ENCODE data around the gene AIF1L. TPM values are rescaled to one million over a fixed set of nuclear protein-coding genes. Genes with fewer than 3 reads are reported as not detected.
A peak's percentile ranks its signal among the peaks of the same experiment; 100 is the strongest.

AIF1L gene
- total RNA-seq, 2 donors from 2014 or later, result 0.53 to 0.89 TPM

DNA sequence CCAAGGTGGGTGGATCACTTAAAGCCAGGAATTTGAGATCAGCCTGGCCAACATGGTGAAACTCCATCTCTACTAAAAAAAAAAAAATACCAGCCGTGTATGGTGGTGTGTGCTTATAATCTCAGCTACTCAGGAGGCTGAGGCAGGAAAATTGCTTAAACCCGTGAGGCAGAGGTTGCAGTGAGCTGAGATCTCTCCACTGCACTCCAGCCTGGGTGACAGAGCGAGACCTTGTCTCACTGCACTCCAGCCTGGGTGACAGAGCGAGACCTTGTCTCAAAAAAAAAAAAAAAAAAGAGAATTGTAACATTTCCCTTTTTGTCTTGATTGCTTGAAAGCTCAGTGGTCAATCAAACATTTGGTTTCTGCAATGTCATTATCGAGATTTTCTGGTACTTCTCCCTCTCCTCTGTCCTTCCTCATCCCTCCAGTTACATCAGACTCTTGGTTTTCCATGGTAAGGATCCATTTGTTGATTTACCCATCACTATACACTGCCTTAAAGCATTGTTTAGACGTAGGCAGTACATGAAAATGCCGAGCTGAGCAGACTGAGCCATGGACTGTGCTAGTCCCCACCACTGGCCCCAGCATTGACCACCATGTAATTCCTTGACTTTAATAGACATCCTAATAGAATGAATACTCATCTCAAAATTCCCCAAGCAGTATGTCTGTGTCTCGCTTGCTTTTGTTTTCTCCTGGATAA is 11.5 kb upstream of the AIF1L start:
- Mint-ChIP-seq H3K4me3 (no peak overlapping the region), H3K27ac (no peak overlapping the region), H3K27me3 (ENCODE audit: low read depth) (no peaks in the 10 kb centered on the region), H3K9me3 (no peaks in the 10 kb centered on the region), H3K4me1 (ENCODE audit: low read depth) (no peaks in the 10 kb centered on the region), H3K36me3 (ENCODE audit: insufficient read depth in 2 of 2) (no peaks in the 10 kb centered on the region)
- no peak for ATAC-seq (replicated peaks in 1 of 2)
- no peak for DNase-seq

DNA sequence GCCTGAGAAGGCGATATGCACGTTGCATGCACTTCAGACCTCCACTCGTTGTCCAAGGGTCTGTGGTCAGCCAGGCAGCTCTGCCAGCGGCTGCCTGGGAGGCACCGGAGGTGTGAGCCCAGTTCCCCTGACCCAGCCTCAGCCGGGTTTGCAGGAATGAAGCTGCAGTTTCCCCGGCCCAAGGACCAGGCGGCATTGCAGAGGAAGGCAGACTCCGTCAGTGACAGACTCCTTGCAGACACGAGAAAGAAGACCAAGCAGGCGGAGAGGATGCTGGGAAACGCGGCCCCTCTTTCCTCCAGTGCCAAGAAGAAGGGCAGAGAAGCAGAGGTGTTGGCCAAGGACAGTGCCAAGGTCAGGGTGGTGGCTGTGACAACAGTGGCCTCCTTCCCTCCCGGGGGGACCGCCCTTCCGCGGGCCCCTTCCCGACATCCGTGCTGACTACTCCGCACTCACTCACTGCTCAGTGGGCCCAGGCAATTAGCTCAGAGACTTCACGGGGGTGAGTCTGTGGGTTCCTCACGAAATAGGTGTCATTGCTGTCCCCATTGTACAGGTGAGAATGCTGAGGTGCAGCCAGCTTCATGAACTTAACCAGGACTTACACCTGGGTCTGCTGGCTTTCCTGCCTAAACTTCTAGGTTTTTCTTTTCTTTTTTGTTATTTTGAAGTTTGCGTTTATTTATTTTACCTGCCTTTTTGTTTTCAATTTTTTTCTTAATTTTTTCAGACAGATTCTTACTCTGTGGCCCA is 10.8 kb upstream of the AIF1L start:
- no peak overlapping the region for H3K4me3 Mint-ChIP-seq
- H3K9me3 Mint-ChIP-seq, result no peaks in the 10 kb centered on the region
- no peaks in the 10 kb centered on the region for H3K27me3 Mint-ChIP-seq (ENCODE audit: low read depth)
- no peaks in the 10 kb centered on the region for H3K36me3 Mint-ChIP-seq (ENCODE audit: insufficient read depth in 2 of 2)
- no peak overlapping the region for H3K27ac Mint-ChIP-seq
- no peak for ATAC-seq (replicated peaks in 1 of 2)
- no peaks in the 10 kb centered on the region for H3K4me1 Mint-ChIP-seq (ENCODE audit: low read depth)
- no peak for DNase-seq

DNA sequence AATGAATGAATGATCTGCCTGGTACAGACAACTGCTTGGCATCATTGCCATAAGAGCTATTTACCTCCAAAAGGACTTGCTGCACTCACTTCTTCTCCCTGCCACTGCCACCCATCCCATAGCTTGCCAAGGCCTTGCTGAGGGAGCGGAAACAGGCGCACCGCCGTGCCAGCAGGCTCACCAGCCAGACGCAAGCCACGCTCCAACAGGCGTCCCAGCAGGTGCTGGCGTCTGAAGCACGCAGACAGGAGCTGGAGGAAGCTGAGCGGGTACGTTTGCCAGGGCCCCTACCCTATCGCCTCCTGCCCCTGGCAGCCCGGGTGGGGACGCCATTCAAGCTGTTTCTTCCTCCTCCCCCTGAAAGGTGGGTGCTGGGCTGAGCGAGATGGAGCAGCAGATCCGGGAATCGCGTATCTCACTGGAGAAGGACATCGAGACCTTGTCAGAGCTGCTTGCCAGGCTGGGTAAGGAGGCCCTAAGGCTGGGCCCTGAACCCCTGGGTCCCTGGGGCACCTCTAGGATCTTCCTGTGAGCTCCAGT is 8.9 kb upstream of the AIF1L start:
- no peaks in the 10 kb centered on the region for H3K9me3 Mint-ChIP-seq
- DNase-seq, result no peak
- H3K27me3 Mint-ChIP-seq (ENCODE audit: low read depth), result no peaks in the 10 kb centered on the region
- H3K4me1 Mint-ChIP-seq (ENCODE audit: low read depth), result no peaks in the 10 kb centered on the region
- no peak for ATAC-seq (replicated peaks in 1 of 2)
- no peak overlapping the region for H3K4me3 Mint-ChIP-seq
- H3K27ac Mint-ChIP-seq, result no peak overlapping the region
- H3K36me3 Mint-ChIP-seq (ENCODE audit: insufficient read depth in 2 of 2), result no peaks in the 10 kb centered on the region

DNA sequence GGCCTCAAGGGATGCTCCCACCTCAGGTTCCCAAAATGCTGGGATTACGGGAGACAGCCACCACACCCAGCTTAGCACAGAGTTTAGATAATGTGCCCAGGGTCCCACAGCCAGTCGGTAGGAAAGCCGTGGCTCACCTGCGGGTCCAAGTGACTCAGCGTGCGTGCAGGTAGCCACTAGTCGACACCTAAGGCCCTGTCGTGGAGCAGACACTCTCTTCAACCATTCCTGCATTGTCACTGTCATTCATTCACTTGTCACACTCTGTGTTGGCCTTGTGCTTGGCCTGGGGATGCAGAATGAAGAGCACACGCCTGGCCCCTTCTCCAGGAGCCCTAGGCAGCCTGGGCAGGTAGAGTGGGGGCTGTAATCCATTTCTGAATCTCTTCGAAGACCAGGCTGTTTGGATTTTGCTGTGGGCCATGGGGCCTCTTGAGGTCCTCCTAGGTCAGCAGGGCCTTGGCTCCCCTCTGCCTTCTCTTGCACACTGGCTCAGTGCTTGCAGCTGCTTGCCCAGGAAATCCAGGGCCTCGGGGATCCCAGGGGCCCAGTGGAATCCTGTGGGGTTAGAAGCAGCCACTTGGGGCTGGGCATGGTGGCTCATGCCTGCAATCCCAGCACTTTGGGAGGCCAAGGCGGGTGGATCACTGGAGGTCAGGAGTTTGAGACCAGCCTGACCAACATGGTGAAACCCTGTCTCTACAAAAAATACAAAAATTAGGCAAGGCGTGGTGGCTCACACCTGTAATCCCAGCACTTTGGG is 6.1 kb upstream of the AIF1L start:
- Mint-ChIP-seq H3K4me1 (ENCODE audit: low read depth) (no peaks in the 10 kb centered on the region), H3K27ac (no peak overlapping the region), H3K4me3 (no peak overlapping the region), H3K36me3 (ENCODE audit: insufficient read depth in 2 of 2) (no peaks in the 10 kb centered on the region), H3K9me3 (no peaks in the 10 kb centered on the region), H3K27me3 (ENCODE audit: low read depth) (peaks cover 14% of the 10 kb centered on the region)
- ATAC-seq (replicated peaks in 1 of 2) (no peak), DNase-seq (no peak)

DNA sequence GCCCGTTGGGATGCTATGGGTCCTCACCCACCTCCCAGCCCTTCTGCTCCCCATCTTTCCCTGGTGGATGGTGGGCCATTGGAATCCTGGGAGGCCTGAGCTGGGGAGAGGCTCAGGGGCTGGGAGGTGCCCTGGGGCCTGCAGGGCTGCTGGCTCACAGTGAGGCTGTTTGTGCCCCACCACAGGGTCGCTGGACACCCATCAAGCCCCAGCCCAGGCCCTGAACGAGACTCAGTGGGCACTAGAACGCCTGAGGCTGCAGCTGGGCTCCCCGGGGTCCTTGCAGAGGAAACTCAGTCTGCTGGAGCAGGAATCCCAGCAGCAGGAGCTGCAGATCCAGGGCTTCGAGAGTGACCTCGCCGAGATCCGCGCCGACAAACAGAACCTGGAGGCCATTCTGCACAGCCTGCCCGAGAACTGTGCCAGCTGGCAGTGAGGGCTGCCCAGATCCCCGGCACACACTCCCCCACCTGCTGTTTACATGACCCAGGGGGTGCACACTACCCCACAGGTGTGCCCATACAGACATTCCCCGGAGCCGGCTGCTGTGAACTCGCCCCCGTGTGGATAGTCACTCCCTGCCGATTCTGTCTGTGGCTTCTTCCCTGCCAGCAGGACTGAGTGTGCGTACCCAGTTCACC is 4.9 kb upstream of the AIF1L start:
- Mint-ChIP-seq H3K36me3 (ENCODE audit: insufficient read depth in 2 of 2) (no peaks in the 10 kb centered on the region), H3K27ac (no peak overlapping the region), H3K4me3 (no peak overlapping the region), H3K4me1 (ENCODE audit: low read depth) (peaks cover 5% of the 10 kb centered on the region), H3K9me3 (no peaks in the 10 kb centered on the region), H3K27me3 (ENCODE audit: low read depth) (peaks cover 24% of the 10 kb centered on the region)
- no peak for ATAC-seq (replicated peaks in 1 of 2)
- DNase-seq, result no peak

DNA sequence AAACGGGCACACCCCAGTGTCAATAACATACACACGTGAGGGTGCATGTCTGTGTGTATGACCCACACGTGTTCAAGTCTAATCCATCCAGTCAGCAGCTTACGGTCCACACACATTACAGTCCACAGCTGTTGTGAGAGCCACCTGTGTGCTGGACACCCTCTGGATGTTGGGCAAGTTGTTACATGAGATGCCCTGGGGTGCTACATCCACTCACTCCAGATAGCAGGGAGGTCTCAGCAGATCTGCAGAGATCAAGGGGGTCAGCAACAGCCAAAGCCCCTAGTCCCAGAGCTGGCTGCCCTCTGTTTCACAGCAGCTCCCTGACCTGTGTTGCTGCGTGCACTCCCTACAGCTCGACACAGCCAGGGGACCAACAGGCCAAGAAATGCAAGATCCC is 4.3 kb upstream of the AIF1L start:
- DNase-seq, result no peak
- no peak overlapping the region for H3K4me3 Mint-ChIP-seq
- ATAC-seq (replicated peaks in 1 of 2), result no peak
- peaks cover 26% of the 10 kb centered on the region for H3K27me3 Mint-ChIP-seq (ENCODE audit: low read depth)
- peaks cover 6% of the 10 kb centered on the region for H3K4me1 Mint-ChIP-seq (ENCODE audit: low read depth)
- H3K27ac Mint-ChIP-seq, result no peak overlapping the region
- no peaks in the 10 kb centered on the region for H3K36me3 Mint-ChIP-seq (ENCODE audit: insufficient read depth in 2 of 2)
- no peaks in the 10 kb centered on the region for H3K9me3 Mint-ChIP-seq

DNA sequence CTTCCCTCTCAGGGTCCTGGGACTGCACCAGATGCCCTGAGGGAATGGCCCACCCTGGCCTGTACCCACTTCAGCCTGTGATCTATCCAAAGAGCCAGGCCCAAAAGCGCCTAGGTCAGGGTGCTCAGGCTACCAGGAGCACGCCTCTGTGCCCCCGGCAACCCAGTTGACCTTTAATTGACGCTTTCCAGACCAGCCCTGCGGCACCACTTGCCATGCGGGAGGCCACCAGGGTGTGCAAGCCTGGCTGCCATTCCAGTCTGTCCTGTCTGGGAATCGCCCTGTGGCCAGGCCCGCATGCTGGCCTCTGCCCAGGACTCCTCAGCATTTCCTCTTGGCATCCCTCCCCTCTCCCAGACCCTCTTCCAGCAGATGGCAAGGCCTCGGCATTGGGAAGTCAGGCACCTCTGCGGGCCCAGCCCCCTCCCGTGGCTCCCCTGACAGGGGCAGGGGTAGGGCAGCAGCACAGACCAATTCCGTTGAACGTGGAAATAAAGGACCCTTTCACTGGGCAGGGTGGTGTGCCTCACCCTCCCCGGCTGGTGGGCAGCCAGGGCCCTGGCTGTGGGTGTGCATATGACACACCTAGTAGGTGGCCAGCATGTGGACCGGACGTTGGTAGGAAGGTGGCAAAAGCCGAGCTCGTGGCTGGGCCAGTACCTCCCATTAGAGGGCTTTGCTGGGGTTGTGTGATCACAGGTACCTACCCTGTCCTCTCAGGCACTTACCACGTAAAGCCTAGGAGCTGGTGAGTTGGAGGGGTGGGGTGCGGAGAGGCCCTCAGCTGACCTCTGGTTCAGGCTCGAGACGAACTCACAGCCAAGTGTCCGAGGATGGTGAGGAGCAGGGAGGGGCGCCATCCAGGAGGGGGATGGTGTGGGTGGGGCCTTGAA is 3.5 kb upstream of the AIF1L start:
- Mint-ChIP-seq H3K27me3 (ENCODE audit: low read depth) (peaks cover 32% of the 10 kb centered on the region), H3K27ac (no peak overlapping the region), H3K36me3 (ENCODE audit: insufficient read depth in 2 of 2) (no peaks in the 10 kb centered on the region), H3K4me3 (no peak overlapping the region), H3K4me1 (ENCODE audit: low read depth) (peaks cover 11% of the 10 kb centered on the region), H3K9me3 (no peaks in the 10 kb centered on the region)
- DNase-seq (no peak), ATAC-seq (replicated peaks in 1 of 2) (no peak)

DNA sequence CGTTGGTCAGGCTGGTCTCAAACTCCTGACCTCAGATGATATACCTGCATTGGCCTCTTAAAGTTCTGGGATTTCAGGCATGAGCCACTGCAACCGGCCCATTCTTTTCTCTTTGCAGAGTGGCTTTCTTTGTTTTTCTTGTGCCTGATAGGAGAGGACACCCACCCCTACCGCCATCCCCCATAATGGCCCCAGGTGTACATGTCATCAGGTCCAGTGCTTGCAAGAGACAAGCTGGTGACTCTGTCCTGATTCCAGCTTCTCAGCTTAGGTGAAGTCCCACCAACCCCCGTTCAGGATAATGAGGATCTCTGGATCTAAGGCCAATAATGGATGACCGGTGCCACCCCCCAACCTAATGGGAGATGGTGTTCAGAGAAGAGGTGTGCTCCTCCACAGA is 2.3 kb upstream of the AIF1L start:
- Mint-ChIP-seq H3K36me3 (ENCODE audit: insufficient read depth in 2 of 2) (no peaks in the 10 kb centered on the region), H3K9me3 (no peaks in the 10 kb centered on the region), H3K4me1 (ENCODE audit: low read depth) (peaks cover 11% of the 10 kb centered on the region), H3K27ac (no peak overlapping the region), H3K4me3 (no peak overlapping the region), H3K27me3 (ENCODE audit: low read depth) (peaks cover 32% of the 10 kb centered on the region)
- no peak for DNase-seq
- ATAC-seq (replicated peaks in 1 of 2), result no peak

DNA sequence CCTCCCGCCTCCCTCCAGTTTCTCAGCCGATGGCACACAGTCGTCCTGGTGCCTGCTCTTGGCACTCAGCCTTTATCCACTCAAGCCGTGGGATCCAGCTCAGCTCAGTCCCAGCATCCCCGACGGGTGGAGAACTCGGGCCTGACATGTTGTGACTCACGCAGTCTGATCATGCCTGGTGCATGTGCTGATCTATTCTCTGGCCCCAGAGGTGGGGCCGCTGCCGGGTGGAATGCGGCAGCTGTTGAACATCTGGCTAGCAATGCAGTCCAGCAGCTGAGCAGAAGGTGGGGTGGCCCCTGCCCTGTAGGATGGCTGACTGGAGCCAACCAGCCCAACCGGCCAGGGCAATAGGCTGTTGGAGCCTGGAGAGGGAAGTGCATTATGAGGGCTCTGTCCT is 1.7 kb upstream of the AIF1L start:
- no peak overlapping the region for H3K27ac Mint-ChIP-seq
- H3K4me1 Mint-ChIP-seq (ENCODE audit: low read depth), result peaks cover 11% of the 10 kb centered on the region
- peaks cover 32% of the 10 kb centered on the region for H3K27me3 Mint-ChIP-seq (ENCODE audit: low read depth)
- H3K36me3 Mint-ChIP-seq (ENCODE audit: insufficient read depth in 2 of 2), result no peaks in the 10 kb centered on the region
- H3K9me3 Mint-ChIP-seq, result no peaks in the 10 kb centered on the region
- ATAC-seq (replicated peaks in 1 of 2) (no peak), DNase-seq (no peak)
- H3K4me3 Mint-ChIP-seq, result no peak overlapping the region

DNA sequence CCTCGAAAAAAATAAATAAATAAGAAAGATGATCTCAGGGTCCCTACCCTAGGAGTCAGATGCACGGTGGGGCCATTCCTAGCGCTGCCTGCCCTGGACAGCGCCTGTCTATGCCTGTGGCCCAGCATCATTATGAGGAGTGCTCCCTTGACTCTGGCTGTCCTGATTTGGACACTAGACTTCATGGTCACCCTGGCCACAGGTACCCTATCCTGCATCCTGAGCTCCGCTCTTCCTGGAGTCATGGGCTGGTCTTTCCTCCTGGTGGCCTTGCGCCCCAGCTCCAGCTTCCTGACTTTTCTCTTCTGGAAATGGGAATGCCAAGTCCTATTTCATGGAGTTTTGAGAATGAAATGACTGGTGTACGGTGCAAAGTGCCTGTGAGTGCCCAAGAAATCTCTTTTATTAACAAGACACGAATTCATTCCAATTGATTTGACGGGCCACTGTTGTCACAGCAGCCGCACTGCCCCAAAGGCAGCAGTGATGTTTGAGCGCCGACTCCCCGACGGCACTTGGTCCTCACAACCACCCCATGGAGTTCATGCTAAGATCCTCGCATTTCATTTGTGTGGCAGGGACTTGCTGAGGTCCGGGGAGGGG is 564 bp upstream of the AIF1L start:
- Mint-ChIP-seq H3K4me1 (ENCODE audit: low read depth) (peaks cover 11% of the 10 kb centered on the region), H3K27me3 (ENCODE audit: low read depth) (peaks cover 32% of the 10 kb centered on the region), H3K9me3 (no peaks in the 10 kb centered on the region), H3K36me3 (ENCODE audit: insufficient read depth in 2 of 2) (no peaks in the 10 kb centered on the region), H3K4me3 (peak overlapping the region; percentile 68 to 70), H3K27ac (no peak overlapping the region)
- ATAC-seq (replicated peaks in 1 of 2), result no peak
- no peak for DNase-seq

DNA sequence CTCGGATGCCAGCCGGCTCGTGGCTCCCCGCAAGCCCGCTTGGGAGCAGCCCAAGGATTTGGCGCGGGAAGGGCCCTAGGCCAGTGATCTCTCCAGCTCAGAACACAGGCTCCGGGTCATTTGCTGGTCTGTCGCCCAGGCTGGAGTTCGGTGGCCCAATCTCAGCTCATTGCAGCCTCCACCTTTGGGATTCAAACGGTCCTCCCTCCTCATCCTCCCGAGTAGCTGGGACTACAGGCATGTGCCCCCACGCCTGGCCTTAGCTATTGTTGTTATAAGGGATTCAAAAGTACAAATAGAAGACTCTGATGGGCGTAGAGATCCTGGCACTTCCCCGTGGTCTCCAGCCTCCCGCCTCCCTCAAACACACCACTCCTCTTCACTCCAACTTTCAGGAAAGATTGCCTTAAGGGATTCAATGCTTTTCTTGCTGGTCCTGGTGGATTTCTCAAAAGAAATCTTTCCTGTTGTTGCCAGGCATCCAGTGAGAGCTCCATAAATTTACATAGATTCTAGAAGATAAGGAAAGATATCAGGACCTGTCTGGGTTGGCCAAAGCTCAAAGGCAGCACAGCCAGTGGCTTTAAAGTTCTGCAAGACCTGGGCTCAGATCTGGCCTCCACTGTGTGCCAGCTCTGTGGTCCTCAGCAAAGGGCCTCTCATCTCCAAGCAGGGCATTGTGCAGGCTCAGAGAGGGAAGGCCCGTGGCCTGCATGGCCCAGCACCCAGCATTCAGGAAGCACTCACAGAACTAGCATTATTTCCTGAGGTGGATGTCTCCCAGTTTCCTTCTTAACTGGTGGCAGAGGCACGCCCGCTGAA is 1.0 kb downstream of the AIF1L start:
- peaks cover 32% of the 10 kb centered on the region for H3K27me3 Mint-ChIP-seq (ENCODE audit: low read depth)
- ATAC-seq (replicated peaks in 1 of 2) (no peak), DNase-seq (no peak)
- peak overlapping the region; percentile 61 to 64 for H3K4me3 Mint-ChIP-seq
- no peaks in the 10 kb centered on the region for H3K36me3 Mint-ChIP-seq (ENCODE audit: insufficient read depth in 2 of 2)
- no peak overlapping the region for H3K27ac Mint-ChIP-seq
- H3K9me3 Mint-ChIP-seq, result no peaks in the 10 kb centered on the region
- H3K4me1 Mint-ChIP-seq (ENCODE audit: low read depth), result peaks cover 11% of the 10 kb centered on the region
